Keratinocyte (primary cell): ENCODE data around the gene GNB5.

Source experiments
- EZH2 ChIP-seq: IDR thresholded peaks from one replicate; pipeline ENCODE4 v1.6.1; 2012; ENCODE audit warnings: inconsistent platforms, mild to moderate bottlenecking, low read length, moderate library complexity
- TF ChIP-seq, protein P1 (sequence below), 3 experiments: IDR thresholded peaks in 1 of 3; conservative IDR thresholded peaks in 1 of 3; optimal IDR thresholded peaks in 1 of 3; 2 replicates in 2 of 3; 3 replicates in 1 of 3; pipeline versions ENCODE3 to v1.5.1; 2011; ENCODE audit warnings: low read length in 3 of 3, mild to moderate bottlenecking in 3 of 3, moderate library complexity in 2 of 3, control low read depth in 1 of 3, inconsistent platforms in 1 of 3; ENCODE audit not compliant: insufficient read depth in 2 of 3; ENCODE audit errors: extremely low read depth in 1 of 3

DNA sequence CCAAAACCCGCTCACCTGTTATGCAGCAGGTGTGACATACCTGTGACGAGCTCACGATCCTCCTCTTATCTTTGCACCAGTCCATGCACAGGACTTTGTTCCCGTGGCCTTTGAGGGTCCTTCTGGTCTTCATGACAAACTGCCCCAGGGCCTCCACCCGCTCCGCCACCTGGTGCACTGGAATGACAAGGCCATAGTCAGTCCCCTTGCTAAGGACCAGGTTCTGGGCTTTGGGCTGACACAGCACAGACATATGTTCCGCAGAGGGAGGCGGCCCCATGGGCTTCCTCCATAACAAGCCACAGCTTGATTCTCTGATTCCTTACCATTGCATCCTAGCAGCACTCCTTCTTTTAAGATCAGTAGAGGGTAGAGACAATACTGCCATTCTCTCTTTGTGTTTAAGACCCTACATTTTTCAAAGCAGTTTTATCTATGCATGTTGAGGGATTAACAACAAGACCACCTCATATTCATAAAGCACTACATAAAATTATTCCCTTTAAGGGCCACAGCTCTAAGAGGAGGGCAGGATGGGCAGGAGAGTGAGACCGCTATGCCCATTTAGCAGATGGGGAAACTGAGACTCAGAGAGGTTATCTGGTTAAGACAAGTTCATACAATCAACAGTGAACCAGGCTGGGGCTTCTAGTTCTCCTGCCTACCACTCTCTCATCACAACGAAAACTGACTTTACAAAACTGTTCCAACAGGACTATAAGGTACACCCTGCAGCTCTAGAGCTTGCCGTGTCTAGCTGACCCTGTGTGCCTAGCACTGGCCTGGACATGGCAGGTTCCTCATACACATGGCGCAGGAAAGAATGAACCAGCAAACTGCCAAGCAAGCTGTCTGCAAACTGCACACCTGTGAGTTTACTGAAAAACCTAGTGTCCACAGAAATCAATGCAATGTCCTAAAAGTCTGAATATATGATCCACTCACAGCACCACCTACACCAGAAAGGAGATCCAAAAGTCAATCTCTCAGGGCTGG lies 37.0 kb downstream of the GNB5 start:
- TF ChIP-seq, protein P1, sequence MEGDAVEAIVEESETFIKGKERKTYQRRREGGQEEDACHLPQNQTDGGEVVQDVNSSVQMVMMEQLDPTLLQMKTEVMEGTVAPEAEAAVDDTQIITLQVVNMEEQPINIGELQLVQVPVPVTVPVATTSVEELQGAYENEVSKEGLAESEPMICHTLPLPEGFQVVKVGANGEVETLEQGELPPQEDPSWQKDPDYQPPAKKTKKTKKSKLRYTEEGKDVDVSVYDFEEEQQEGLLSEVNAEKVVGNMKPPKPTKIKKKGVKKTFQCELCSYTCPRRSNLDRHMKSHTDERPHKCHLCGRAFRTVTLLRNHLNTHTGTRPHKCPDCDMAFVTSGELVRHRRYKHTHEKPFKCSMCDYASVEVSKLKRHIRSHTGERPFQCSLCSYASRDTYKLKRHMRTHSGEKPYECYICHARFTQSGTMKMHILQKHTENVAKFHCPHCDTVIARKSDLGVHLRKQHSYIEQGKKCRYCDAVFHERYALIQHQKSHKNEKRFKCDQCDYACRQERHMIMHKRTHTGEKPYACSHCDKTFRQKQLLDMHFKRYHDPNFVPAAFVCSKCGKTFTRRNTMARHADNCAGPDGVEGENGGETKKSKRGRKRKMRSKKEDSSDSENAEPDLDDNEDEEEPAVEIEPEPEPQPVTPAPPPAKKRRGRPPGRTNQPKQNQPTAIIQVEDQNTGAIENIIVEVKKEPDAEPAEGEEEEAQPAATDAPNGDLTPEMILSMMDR (optimal IDR thresholded peaks at IDR 0.05 in 1 of 3, IDR thresholded peaks at IDR 0.05 in 1 of 3, conservative IDR thresholded peaks at IDR 0.05 in 1 of 3; ENCODE audit: extremely low read depth in 1 of 3, insufficient read depth in 2 of 3, low read length in 3 of 3), result no peak
- no peak for TF ChIP-seq EZH2
